Prostate gland (tissue), 2 donors: ENCODE data around the gene KLC4. TPM values are rescaled to one million over a fixed set of nuclear protein-coding genes. Genes with fewer than 3 reads are reported as not detected.

Experiments
- DNase-seq: peaks from one replicate; pipeline ENCODE4 v3.0.0-alpha.2; 2019; ENCODE audit warnings: low spot score
- H3K27ac ChIP-seq, 2 donors: fragments of 200-600 bp; sonication (generic); 2 replicates each; pipeline ENCODE4 v1.5.1; 2017 to 2019
- H3K27me3 ChIP-seq: fragments of 200-600 bp; sonication (generic); replicated peaks from 2 replicates; pipeline ENCODE4 v1.5.1; 2019; ENCODE audit not compliant: insufficient read depth
- H3K36me3 ChIP-seq, 2 donors: fragments of 200-600 bp; sonication (generic); 1 replicate in 1 of 2; 2 replicates in 1 of 2; pipeline versions ENCODE4 v1.5.1 to v1.8.1; 2017 to 2019
- H3K4me1 ChIP-seq: fragments of 200-600 bp; sonication (generic); replicated peaks from 2 replicates; pipeline ENCODE4 v1.5.1; 2019
- H3K4me3 ChIP-seq, 2 donors: fragments of 200-600 bp; sonication (generic); 2 replicates each; pipeline ENCODE4 v1.5.1; 2017 to 2019
- H3K9me3 ChIP-seq: fragments of 200-600 bp; sonication (generic); 2 replicates; pipeline ENCODE4 v1.5.1; 2017
- CTCF ChIP-seq, 4 experiments: fragments of 200-600 bp in 2 of 4; fragments of 450-650 bp in 2 of 4; sonication (generic) in 2 of 4; IDR thresholded peaks; 1 replicate in 3 of 4; 2 replicates in 1 of 4; pipeline ENCODE4 v1.5.1; 2016 to 2019; ENCODE audit warnings: antibody characterized with exemption in 4 of 4, mild to moderate bottlenecking in 2 of 4, moderate library complexity in 2 of 4
- POLR2A ChIP-seq: fragments of 450-650 bp; IDR thresholded peaks from one replicate; pipeline ENCODE4 v1.6.1; 2016; ENCODE audit warnings: antibody characterized with exemption, mild to moderate bottlenecking
- POLR2AphosphoS5 ChIP-seq: sonication (generic); formaldehyde crosslinking; IDR thresholded peaks from one replicate; pipeline ENCODE4 v1.6.1; 2017; ENCODE audit warnings: antibody characterized with exemption
- WGBS: methylation state at CpG from one replicate; pipeline ENCODE4 v1.1.5; 2018; 5-methylcytosine and 5-hydroxymethylcytosine counted together
- intact Hi-C: fragments of 100-400 bp; cut with DNase I; formaldehyde crosslinking; loops from one replicate; pipeline ENCODE4 v1.14.2; 2022
- total RNA-seq, 2 donors: library from RNA; depleted of rRNA; stranded (reverse); fragments of >200 nt; gene quantifications; one replicate each; pipeline ENCODE4 v1.1.0, GENCODE V29; 2016

Gene KLC4
- total RNA-seq, 2 donors from 2014 or later, result 27.3 to 41.2 TPM

- no peaks in the 10 kb centered on the region for H3K27me3 ChIP-seq
- no peaks in the 10 kb centered on the region for H3K36me3 ChIP-seq
- H3K27ac ChIP-seq, result peak overlapping the region; percentile 73
- WGBS, result 21% methylated on average over 8 of the region's 8 CpGs
- DNase-seq, result peak; percentile 71
- no peak overlapping the region for H3K4me3 ChIP-seq
- H3K4me1 ChIP-seq, result peaks cover 17% of the 10 kb centered on the region
- TF ChIP-seq POLR2A (no peak), CTCF (IDR thresholded peaks at IDR 0.05) (no peak), POLR2AphosphoS5 (peak; percentile 75)
- intact Hi-C loops, result no loop called here
- H3K9me3 ChIP-seq, result no peaks in the 10 kb centered on the region
These were observed 37.1 kb downstream of the KLC4 start for GRCh38 chr6:43096451-43097097.

- intact Hi-C loops, result no loop called here
- H3K36me3 ChIP-seq, result no peaks in the 10 kb centered on the region
- TF ChIP-seq POLR2A (no peak), CTCF (IDR thresholded peaks at IDR 0.05) (no peak), POLR2AphosphoS5 (no peak)
- no peak for DNase-seq
- H3K9me3 ChIP-seq, result no peaks in the 10 kb centered on the region
- H3K4me1 ChIP-seq, result peaks cover 15% of the 10 kb centered on the region
- 16% methylated on average over 5 of the region's 5 CpGs for WGBS
- H3K27ac ChIP-seq, result peak overlapping the region; percentile 73
- H3K4me3 ChIP-seq, result no peak overlapping the region
- H3K27me3 ChIP-seq, result no peaks in the 10 kb centered on the region
These were observed 37.7 kb downstream of the KLC4 start for GRCh38 chr6:43097098-43097489.

GRCh38 chr6:43097502-43097901 is 38.1 kb downstream of the KLC4 start:
- peak overlapping the region; percentile 73 for H3K27ac ChIP-seq
- TF ChIP-seq POLR2A, result no peak
- no peak for TF ChIP-seq POLR2AphosphoS5
- no peak for TF ChIP-seq CTCF (IDR thresholded peaks at IDR 0.05)
- peaks cover 15% of the 10 kb centered on the region for H3K4me1 ChIP-seq
- no peak for DNase-seq
- H3K9me3 ChIP-seq, result no peaks in the 10 kb centered on the region
- WGBS, result 67% methylated on average over 4 of the region's 4 CpGs
- H3K27me3 ChIP-seq, result no peaks in the 10 kb centered on the region
- H3K4me3 ChIP-seq, result no peak overlapping the region
- no peaks in the 10 kb centered on the region for H3K36me3 ChIP-seq
- intact Hi-C loops, result no loop called here

- intact Hi-C loops, result no loop called here
- WGBS, result 54% methylated on average over 4 of the region's 4 CpGs
- H3K36me3 ChIP-seq, result no peaks in the 10 kb centered on the region
- H3K27ac ChIP-seq, result no peak overlapping the region
- H3K9me3 ChIP-seq, result no peaks in the 10 kb centered on the region
- peaks cover 6% of the 10 kb centered on the region for H3K4me1 ChIP-seq
- no peak for DNase-seq
- TF ChIP-seq POLR2A (no peak), CTCF (IDR thresholded peaks at IDR 0.05) (no peak), POLR2AphosphoS5 (no peak)
- H3K27me3 ChIP-seq, result no peaks in the 10 kb centered on the region
- H3K4me3 ChIP-seq, result no peak overlapping the region
These were observed 42.1 kb downstream of the KLC4 start for GRCh38 chr6:43101497-43101896.

GRCh38 chr6:43103253-43103876 is 43.9 kb downstream of the KLC4 start:
- H3K4me1 ChIP-seq, result no peaks in the 10 kb centered on the region
- no peaks in the 10 kb centered on the region for H3K27me3 ChIP-seq
- no peak for TF ChIP-seq POLR2A
- TF ChIP-seq CTCF (IDR thresholded peaks at IDR 0.05), result no peak
- no peak for TF ChIP-seq POLR2AphosphoS5
- H3K27ac ChIP-seq, result no peak overlapping the region
- intact Hi-C loops, result no loop called here
- no peak overlapping the region for H3K4me3 ChIP-seq
- no peak for DNase-seq
- H3K9me3 ChIP-seq, result no peaks in the 10 kb centered on the region
- no peaks in the 10 kb centered on the region for H3K36me3 ChIP-seq
- 44% methylated on average over 2 of the region's 2 CpGs for WGBS
